AG04449 (cell line): Measurements from ENCODE around the gene STX18.

Experiments
- CTCF ChIA-PET: fragments of 350-600 bp; formaldehyde crosslinking; extraction: SDS; loops from one replicate; lab custom pipeline; 2021; ENCODE audit warnings: antibody characterized with exemption; lab: Yijun Ruan, JAX
- POLR2A ChIA-PET: fragments of 400-600, 350-600 bp; formaldehyde crosslinking; extraction: SDS; loops from one replicate; lab custom pipeline; 2020; ENCODE audit warnings: antibody characterized with exemption, inconsistent platforms; lab: Yijun Ruan, JAX
- DNase-seq: peaks from one replicate; pipeline ENCODE4 v3.0.0-alpha.2; 2010; ENCODE audit warnings: low read depth, low spot score
- H3K4me3 ChIP-seq: 2 replicates; pipeline ENCODE4 v1.5.1; 2011; ENCODE audit warnings: low read depth, mild to moderate bottlenecking, control low read depth, low read length
- CTCF ChIP-seq: IDR thresholded peaks from one replicate; pipeline ENCODE4 v1.5.1; 2011; ENCODE audit warnings: mild to moderate bottlenecking, moderate library complexity, low read length, control low read depth, inconsistent platforms; ENCODE audit not compliant: insufficient read depth; ENCODE audit errors: missing control alignments

Gene STX18

GRCh38 chr4:4390515-4391240 is 151.2 kb downstream of the STX18 start:
- DNase-seq = no peak
- no peak for TF ChIP-seq CTCF
- ChIA-PET POLR2A (no interaction called here), CTCF (interaction anchor here (1.1 kb wide), 1 partner anchor 41 kb away, joined by 5 read pairs; no protein-coding TSS in a partner anchor)
- H3K4me3 ChIP-seq = no peak overlapping the region

- CTCF ChIA-PET = no interaction called here
- H3K4me3 ChIP-seq = no peak overlapping the region
- POLR2A ChIA-PET = no interaction called here
- no peak for DNase-seq
- no peak for TF ChIP-seq CTCF
Measured at GRCh38 chr4:4390046-4390445, 151.8 kb downstream of the STX18 start.

GRCh38 chr4:4388836-4389575 is 152.8 kb downstream of the STX18 start:
- no peak for DNase-seq
- TF ChIP-seq CTCF = no peak
- ChIA-PET POLR2A (no interaction called here), CTCF (no interaction called here)
- no peak overlapping the region for H3K4me3 ChIP-seq

GRCh38 chr4:4388311-4388790 is 153.5 kb downstream of the STX18 start:
- no peak for DNase-seq
- ChIA-PET POLR2A (no interaction called here), CTCF (no interaction called here)
- no peak overlapping the region for H3K4me3 ChIP-seq
- TF ChIP-seq CTCF = no peak

- no peak overlapping the region for H3K4me3 ChIP-seq
- ChIA-PET POLR2A (no interaction called here), CTCF (interaction anchor here (0.8 kb wide), 1 partner anchor 8 kb away, joined by 3 read pairs; no protein-coding TSS in a partner anchor)
- no peak for TF ChIP-seq CTCF
- no peak for DNase-seq
Measured at GRCh38 chr4:4387531-4388310, 154.1 kb downstream of the STX18 start.
